GM21786 (cell line): ENCODE measurements around the gene CRYBB2.
"Not testable (repeated sequence)": the region's sequence is repeated elsewhere in the genome, so short reads cannot be mapped to it uniquely, and the experiment has no call there.

ENCODE experiments used
- ATAC-seq: cut with Tn5 transposase; IDR thresholded peaks from one replicate; pipeline ENCODE4 v1.9.1; 2021; ENCODE audit not compliant: unreplicated experiment

Gene CRYBB2

GRCh38 chr22:25199731-25200520 is 19.5 kb upstream of the CRYBB2 start, which contains the start of gene CRYBB3:
Gene CRYBB3, plus strand, starts transcription at chr22:25199858. Its CDS starts 1,539 bp downstream, at chr22:25201397.
- no peak for ATAC-seq

DNA sequence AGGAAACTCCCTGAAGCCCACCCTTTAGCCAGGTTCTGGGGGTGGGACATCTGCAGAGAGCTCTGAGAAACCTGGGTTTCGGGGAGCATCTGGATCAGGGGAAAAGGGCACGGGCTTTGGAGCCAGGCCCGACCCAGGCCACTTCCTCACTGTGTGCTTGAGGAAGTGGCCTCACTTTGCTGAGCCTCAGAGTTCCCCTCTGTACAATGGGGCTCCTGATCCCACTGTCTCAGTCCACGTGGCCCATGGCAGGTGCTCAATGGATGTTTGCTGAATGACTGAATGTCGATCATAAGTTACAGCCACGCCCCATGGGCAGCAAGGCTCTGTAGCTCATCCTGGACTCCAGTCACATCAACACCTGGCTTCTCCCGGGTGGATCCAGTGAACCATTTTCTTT is 18.5 kb upstream of the CRYBB2 start:
- no peak for ATAC-seq

- no peak for ATAC-seq
Observed at GRCh38 chr22:25201557-25202273, 17.7 kb upstream of the CRYBB2 start.

DNA sequence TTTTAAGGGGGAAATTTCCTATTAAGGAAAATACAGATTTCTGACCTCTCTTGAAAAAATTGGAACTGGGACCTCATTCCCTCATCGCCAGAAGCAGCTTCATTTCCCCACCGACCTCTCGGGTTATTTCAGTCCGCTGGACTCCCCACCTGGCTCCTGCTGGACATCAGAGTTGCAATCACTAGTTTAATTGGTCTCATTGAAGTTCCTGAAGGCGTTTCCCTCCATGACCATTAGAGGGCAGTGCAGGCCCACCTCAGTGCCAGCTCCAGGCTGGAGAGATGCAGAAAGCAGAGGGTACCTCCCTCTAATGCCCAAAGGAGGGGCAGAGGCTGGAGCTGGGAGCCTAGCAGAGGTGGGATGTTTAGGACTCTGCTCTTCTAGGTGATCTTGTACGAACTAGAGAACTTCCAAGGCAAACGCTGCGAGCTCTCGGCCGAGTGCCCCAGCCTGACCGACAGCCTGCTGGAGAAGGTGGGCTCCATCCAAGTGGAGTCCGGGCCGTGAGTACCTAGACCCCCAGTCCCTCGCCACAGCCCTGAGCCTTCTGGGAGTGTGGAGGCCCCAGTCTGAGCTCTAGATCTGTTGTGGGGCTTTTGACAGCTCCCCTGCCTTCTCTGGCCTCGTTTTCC is 17.0 kb upstream of the CRYBB2 start:
- no peak for ATAC-seq

GRCh38 chr22:25203082-25203481 is 16.4 kb upstream of the CRYBB2 start:
- no peak for ATAC-seq

- not testable (repeated sequence) for ATAC-seq
Observed at GRCh38 chr22:25204547-25204946, 14.9 kb upstream of the CRYBB2 start.

GRCh38 chr22:25205847-25206246 is 13.6 kb upstream of the CRYBB2 start:
- ATAC-seq, result no peak

- ATAC-seq, result no peak
Observed at GRCh38 chr22:25206998-25207397, 12.4 kb upstream of the CRYBB2 start.

- no peak for ATAC-seq
Observed at GRCh38 chr22:25207553-25208157, 11.8 kb upstream of the CRYBB2 start.

DNA sequence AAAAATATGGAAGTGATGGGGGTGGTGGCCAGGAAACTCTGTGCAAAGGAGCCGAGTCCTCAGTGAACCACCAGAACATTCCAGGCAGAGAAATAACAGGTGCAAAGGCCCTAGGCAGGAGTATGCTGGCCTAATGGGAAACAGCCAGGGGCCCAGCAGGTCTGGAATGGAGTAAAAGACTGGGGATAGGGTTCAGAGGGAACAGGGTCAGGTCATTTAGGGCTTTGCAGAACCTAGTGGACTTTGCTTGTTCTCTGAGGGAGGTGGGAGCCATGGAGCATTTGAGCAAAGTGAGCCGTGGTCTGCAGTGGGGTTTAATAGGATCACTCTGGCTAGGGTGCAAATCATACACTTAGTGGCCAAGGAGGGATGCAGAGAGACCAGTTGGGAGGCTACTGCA is 11.1 kb upstream of the CRYBB2 start:
- ATAC-seq, result no peak

- ATAC-seq, result no peak
Observed at GRCh38 chr22:25208743-25209505, 10.5 kb upstream of the CRYBB2 start.

GRCh38 chr22:25210793-25211192 is 8.6 kb upstream of the CRYBB2 start:
- ATAC-seq, result no peak

DNA sequence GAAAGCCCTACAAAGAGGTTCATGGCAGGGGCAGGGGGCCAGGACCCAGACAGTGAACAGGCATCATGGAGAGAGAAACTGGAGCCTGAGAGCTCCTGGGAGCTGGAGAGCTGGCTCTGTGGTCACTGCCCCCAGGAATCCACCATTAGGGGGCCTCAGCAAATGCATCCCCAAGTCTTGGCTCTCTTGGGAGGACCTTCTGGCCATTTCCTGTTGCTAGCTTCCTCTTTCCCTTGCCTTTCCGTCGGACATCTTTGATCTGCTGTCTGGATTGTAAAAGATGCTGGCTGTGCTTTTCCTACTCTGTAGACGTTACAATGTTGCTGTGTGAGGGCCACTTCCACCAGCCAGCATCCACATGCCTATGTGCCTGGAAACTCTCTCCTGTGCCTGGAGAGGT is 7.1 kb upstream of the CRYBB2 start:
- ATAC-seq, result no peak

DNA sequence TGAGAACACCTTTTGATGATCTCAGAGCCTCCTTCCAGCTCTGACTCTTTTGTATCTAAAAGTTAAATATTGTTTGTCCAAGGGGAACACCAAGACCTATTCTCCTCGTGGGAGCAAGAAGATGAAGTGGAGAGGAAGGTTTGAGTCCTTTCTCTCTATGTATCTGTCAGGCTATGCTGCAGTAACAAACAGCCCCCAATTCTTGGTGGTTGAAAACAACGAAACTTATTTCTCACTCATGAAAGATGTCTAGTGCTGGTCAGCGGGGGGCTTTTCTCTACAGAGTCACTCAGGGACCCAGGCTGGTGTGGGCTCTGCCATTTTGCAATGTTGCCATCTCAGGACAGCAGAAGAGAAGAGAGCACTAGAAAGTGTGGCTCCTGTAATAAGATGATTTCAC is 6.2 kb upstream of the CRYBB2 start:
- no peak for ATAC-seq

DNA sequence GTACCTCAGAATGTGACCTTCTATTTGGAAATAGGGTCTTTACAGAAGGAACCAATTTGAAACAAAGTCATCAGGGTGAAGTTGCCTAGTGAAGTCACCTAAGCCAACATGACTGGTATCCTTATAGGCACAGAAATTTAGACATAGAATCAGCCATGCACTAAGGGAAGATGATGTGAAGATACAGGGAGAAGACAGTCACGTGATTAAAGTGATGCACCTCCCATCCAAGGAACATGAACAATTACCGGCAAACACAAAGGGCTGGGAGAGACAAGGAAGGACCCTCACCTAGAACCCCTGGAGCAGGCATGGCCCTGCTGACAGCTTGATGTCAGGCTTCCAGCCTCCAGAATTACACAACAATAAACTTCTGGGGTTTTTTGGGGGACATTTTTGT is 3.2 kb upstream of the CRYBB2 start:
- ATAC-seq, result no peak

- no peak for ATAC-seq
Observed at GRCh38 chr22:25219948-25220442, 556 bp downstream of the CRYBB2 start.

GRCh38 chr22:25221790-25222189 is 2.4 kb downstream of the CRYBB2 start:
- ATAC-seq, result no peak

DNA sequence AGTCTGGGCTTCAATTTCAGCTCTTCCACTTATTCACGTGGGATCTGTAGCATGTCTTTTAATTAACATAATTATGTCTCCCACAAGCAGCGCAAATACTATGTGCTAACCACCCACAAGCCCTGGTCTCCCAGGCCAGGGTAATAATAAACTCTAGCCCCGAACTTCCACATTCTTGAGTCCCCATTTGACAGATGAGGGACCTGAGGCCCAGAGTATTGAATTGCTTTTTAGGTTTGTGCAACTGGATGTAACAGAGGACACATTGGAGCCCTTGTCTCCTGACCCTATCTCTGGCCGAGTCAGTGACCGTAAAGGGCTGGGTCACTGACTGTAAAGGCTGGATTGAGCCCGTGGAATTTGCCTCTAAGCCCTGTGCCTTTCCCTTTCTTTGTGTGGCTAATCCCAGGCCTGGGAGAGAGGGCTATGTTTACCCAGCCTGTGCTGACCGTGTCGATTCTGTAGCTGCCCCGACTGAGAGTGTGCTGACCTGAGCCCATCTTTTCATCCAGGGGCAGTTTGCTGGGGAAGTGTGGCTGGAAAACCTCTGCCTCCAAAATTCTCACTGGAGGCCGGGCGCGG is 3.9 kb downstream of the CRYBB2 start:
- ATAC-seq, result no peak

DNA sequence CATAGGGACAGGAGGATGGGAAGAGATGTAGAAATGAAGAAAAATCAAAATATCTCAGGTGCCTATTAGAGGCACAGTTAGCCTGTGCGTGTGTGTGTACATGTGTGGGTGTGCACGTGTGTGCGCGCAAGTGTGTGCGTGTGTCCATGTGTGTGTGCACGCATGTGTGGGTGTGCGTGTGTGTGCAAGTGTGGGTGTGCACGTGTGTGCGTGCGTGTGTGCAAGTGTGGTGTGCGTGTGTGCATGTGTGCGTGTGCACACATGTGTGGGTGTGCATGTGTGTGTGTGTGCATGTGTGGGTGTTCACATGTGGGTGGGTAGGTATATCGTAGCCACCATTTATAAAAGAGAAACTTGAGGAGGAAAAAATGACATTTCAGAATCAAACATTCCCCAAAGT is 9.4 kb downstream of the CRYBB2 start:
- ATAC-seq, result no peak

- not testable (repeated sequence) for ATAC-seq
Observed at GRCh38 chr22:25230760-25231159, 11.3 kb downstream of the CRYBB2 start.
